Adipocyte (in vitro differentiated cells): ENCODE data around the gene KLF16.
"Not testable (repeated sequence)": the region's sequence is repeated elsewhere in the genome, so short reads cannot be mapped to it uniquely, and the experiment has no call there.

Source experiments
- DNase-seq: peaks from one replicate; pipeline ENCODE4 v3.0.0-alpha.2; 2015; ENCODE audit warnings: low read depth
- H3K27me3 ChIP-seq: replicated peaks from 2 replicates; pipeline ENCODE4 v1.7.0; 2013; ENCODE audit warnings: mild to moderate bottlenecking, low read length, moderate library complexity; ENCODE audit not compliant: control insufficient read depth, insufficient read depth
- H3K36me3 ChIP-seq: 2 replicates; pipeline ENCODE4 v1.7.0; 2013; ENCODE audit warnings: low read length, mild to moderate bottlenecking, moderate library complexity; ENCODE audit not compliant: control insufficient read depth, insufficient read depth, severe bottlenecking
- H3K4me1 ChIP-seq: 2 replicates; pipeline ENCODE4 v1.7.0; 2013; ENCODE audit warnings: mild to moderate bottlenecking, low read length, moderate library complexity; ENCODE audit not compliant: control insufficient read depth, insufficient read depth
- H3K4me3 ChIP-seq: 2 replicates; pipeline ENCODE4 v1.7.0; 2013; ENCODE audit warnings: mild to moderate bottlenecking, low read length, moderate library complexity
- H3K9ac ChIP-seq: 2 replicates; pipeline ENCODE4 v1.7.0; 2013; ENCODE audit warnings: mild to moderate bottlenecking, low read length, moderate library complexity
- H3K9me3 ChIP-seq: 2 replicates; pipeline ENCODE4 v1.7.0; 2013; ENCODE audit warnings: mild to moderate bottlenecking, low read length, moderate library complexity; ENCODE audit not compliant: control insufficient read depth

KLF16 gene

DNA sequence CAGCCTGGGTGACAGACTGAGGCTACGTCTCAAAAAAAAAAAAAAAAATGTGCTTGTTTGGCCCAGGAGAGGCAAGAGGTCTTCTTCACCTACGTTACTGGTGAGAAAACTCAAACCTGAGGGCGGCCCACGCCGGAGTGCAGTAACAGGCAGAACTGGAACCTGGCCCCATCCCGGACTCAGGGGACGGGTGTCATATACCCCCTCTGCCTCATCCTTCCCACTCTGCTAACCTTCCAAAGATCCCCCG is 41.4 kb upstream of the KLF16 start:
- Histone ChIP-seq H3K27me3 (no peaks in the 10 kb centered on the region), H3K9ac (peak overlapping the region; percentile 56), H3K4me3 (peak overlapping the region; percentile 63), H3K36me3 (no peaks in the 10 kb centered on the region), H3K4me1 (peaks cover 14% of the 10 kb centered on the region), H3K9me3 (no peaks in the 10 kb centered on the region)
- DNase-seq, result no peak

DNA sequence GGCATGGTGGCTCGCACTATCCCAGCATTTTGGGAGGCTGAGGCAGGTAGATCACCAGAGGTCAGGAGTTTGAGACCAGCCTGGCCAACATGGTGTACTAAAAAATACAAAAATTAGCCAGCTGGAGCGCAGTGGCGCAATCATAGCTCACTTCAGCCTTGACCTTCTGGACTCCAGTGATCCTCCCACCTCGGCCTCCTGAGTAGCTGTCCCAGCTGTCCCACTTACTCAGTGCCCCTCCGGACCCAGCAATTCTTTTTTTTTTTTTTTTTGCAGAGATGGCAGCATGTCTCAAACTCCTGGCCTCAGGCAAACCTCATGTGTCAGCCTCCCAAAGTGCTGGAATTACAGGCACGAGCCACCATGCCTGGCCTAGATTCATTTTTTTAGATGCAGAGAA is 39.5 kb upstream of the KLF16 start:
- H3K27me3 ChIP-seq, result no peaks in the 10 kb centered on the region
- peaks cover 9% of the 10 kb centered on the region for H3K4me1 ChIP-seq
- H3K9ac ChIP-seq, result peak overlapping the region; percentile 1
- H3K4me3 ChIP-seq, result no peak overlapping the region
- H3K9me3 ChIP-seq, result no peaks in the 10 kb centered on the region
- no peak for DNase-seq
- no peaks in the 10 kb centered on the region for H3K36me3 ChIP-seq

DNA sequence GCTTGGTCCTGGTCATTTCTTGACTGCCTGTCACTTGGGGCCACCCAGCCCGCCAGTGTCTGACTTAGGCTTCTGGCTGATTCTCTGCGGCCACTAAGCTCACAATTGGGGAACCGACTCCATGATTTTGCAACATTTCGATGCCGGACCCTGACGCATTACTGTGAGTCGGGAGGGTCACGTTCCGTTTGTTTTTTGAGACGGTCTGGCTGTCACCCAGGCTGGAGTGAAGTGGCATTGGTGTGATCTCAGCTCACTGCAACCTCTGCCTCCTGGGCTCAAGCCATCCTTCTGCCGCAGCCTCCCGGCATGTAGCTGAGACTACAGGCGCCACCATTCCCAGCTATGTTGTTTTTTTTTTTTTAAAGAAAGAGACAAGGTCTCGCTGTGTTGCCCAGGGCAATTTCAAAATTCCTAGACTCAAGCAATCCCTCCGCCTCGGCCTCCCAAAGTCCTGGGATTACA is 38.6 kb upstream of the KLF16 start:
- Histone ChIP-seq H3K4me1 (peaks cover 13% of the 10 kb centered on the region), H3K27me3 (no peaks in the 10 kb centered on the region), H3K36me3 (no peaks in the 10 kb centered on the region), H3K9ac (no peak overlapping the region), H3K4me3 (no peak overlapping the region), H3K9me3 (no peaks in the 10 kb centered on the region)
- DNase-seq, result no peak

DNA sequence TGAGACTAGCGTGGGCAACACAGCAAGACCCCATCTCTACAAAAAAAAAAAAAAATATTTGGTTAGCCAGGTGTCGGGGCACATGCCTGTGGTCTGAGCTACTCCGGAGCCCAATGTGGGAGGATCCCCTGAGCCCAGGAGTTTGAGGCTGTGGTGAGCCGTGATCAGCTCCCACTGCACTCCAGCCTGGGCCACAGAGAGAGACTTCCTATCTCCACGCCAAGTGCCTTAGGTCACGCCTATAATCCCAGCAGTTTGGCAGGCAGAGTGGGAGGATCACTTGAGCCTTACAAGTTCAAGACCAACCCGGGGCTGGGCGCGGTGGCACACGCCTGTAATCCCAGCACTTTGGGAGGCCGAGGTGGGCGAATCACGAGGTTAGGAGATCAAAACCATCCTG is 33.1 kb upstream of the KLF16 start:
- H3K9ac ChIP-seq, result no peak overlapping the region
- peaks cover 4% of the 10 kb centered on the region for H3K4me1 ChIP-seq
- H3K9me3 ChIP-seq, result no peaks in the 10 kb centered on the region
- H3K36me3 ChIP-seq, result no peaks in the 10 kb centered on the region
- no peak overlapping the region for H3K4me3 ChIP-seq
- no peaks in the 10 kb centered on the region for H3K27me3 ChIP-seq
- no peak for DNase-seq

DNA sequence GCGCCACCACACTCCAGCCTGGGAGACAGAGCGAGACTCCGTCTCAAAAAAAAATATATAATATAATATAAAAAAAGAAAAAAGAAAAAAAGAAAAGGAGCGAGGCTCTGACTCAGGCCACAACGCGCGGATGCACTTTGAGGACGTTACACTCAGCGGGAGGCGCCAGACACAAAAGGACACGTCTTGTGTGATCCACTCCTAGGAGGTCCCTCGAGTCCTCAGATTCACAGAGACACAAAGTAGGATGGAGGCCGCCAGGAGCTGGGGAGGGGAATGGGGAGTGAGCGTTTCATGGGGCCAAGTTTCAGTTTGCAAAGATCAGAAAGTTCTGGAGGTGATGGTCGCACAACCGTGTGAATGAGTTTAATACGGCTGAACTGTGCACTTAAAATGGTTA is 30.4 kb upstream of the KLF16 start:
- H3K4me1 ChIP-seq, result peaks cover 4% of the 10 kb centered on the region
- H3K4me3 ChIP-seq, result no peak overlapping the region
- no peak overlapping the region for H3K9ac ChIP-seq
- H3K9me3 ChIP-seq, result no peaks in the 10 kb centered on the region
- no peak for DNase-seq
- H3K27me3 ChIP-seq, result no peaks in the 10 kb centered on the region
- no peaks in the 10 kb centered on the region for H3K36me3 ChIP-seq

DNA sequence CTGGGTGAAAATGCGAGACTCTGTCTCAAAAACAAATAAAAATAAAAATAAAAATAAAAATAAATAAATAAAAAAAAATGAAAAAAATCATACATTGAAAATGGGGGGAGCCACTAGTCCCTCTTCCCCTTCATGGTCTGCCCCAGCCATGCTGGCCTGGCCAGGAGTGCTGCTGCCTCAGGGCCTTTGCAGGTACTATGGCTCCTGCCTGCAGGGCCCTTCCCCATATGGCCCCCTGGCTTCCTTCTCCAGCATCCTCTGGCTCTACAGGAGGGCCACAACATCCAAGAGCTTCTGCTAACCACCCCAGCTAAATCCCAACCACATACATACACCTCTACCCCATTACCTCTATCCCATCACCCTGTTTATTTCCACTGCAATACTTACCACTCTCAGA is 26.5 kb upstream of the KLF16 start:
- no peaks in the 10 kb centered on the region for H3K27me3 ChIP-seq
- no peak overlapping the region for H3K4me3 ChIP-seq
- no peak overlapping the region for H3K9ac ChIP-seq
- no peaks in the 10 kb centered on the region for H3K36me3 ChIP-seq
- DNase-seq, result no peak
- H3K9me3 ChIP-seq, result no peaks in the 10 kb centered on the region
- H3K4me1 ChIP-seq, result peaks cover 7% of the 10 kb centered on the region

DNA sequence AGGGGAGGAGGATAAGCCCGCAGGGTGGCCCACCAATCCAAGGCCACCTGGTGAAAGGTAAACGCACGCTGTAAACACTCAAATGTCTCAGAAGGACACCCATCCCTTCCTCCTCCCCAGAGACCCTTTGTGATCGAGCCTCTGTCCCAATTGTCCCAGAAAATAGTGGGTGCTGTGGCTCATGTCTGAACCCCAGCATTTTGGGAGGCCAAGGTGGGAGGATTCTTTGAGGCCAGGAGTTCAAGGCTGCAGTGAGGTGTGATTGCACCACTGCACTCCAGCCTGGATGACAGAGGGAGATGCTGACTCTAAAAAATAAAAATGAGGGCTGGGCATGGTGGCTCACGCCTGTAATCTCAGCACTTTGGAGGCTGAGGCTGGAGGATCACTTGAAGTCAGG is 25.0 kb upstream of the KLF16 start:
- peak overlapping the region; percentile 4 for H3K9ac ChIP-seq
- no peak for DNase-seq
- H3K4me1 ChIP-seq, result peaks cover 19% of the 10 kb centered on the region

DNA sequence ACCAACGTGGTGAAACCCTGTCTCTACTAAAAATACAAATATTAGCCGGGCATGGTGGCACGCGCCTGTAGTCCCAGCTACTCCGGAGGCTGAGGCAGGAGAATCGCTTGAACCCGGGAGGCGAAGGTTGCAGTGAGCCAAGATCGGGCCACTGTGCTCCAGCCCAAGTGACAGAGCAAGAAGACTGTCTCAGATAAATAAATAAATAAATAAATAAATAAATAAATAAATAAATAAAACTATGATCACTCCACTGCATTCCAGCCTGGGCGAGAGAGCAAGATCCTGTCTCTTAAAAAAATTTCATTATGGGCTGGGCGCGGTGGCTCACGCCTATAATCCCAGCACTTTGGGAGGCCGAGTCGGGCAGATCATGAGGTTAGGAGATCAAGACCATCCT is 23.0 kb upstream of the KLF16 start:
- not testable (repeated sequence) for DNase-seq, H3K27me3 ChIP-seq, H3K36me3 ChIP-seq, H3K9me3 ChIP-seq, H3K9ac ChIP-seq, H3K4me3 ChIP-seq
- H3K4me1 ChIP-seq, result peaks cover 27% of the 10 kb centered on the region

More for the DNA sequence above, 25.0 kb upstream of the KLF16 start:
- Histone ChIP-seq H3K36me3 (no peaks in the 10 kb centered on the region), H3K4me3 (no peak overlapping the region), H3K27me3 (no peaks in the 10 kb centered on the region), H3K9me3 (no peaks in the 10 kb centered on the region)

DNA sequence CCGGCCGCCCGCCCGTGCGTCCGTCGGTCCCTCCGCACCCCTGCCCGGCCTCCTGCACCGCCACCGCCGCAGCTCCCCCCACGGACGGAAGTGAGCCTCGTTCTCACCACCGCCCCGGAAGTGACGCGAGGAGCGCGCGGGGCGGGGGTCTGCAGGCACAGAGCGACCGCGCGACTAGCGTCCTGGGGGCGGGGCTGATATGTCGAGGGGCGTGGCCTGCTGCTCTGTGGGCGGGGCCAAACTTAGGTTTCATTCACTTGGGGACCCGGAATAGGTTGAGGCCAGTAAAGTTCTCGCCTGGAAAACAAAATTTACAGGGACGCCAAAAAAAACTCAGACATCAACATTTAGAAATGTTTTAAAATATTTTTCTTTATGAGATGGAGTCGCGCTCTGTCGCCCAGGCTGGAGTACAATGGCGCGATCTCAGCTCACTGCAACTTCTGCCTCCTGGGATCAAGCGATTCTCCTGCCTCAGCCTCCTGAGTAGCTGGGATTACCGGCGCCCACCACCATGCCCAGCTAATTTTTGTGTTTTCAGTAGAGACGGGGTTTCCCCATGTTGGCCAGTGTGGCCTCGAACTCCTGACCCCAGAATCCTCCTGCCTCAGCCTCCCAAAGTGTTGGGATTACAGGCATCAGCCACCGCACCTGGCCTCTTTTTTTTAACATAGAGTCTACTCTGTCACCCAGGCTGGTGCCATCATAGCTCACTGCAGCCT is 22.2 kb upstream of the KLF16 start, which contains the start of gene ABHD17A:
Gene ABHD17A, minus strand, starts transcription at position 99 of the 722 bp plus-strand sequence. CDS start 3,930 bp downstream, outside the sequence.
- H3K9me3 ChIP-seq, H3K27me3 ChIP-seq, H3K36me3 ChIP-seq: not testable (repeated sequence)
- Histone ChIP-seq H3K4me1 (peaks cover 27% of the 10 kb centered on the region), H3K4me3 (peak within 1 kb of the TSS; percentile 96), H3K9ac (peak within 1 kb of the TSS; percentile 95)
- peak; percentile 97 for DNase-seq

DNA sequence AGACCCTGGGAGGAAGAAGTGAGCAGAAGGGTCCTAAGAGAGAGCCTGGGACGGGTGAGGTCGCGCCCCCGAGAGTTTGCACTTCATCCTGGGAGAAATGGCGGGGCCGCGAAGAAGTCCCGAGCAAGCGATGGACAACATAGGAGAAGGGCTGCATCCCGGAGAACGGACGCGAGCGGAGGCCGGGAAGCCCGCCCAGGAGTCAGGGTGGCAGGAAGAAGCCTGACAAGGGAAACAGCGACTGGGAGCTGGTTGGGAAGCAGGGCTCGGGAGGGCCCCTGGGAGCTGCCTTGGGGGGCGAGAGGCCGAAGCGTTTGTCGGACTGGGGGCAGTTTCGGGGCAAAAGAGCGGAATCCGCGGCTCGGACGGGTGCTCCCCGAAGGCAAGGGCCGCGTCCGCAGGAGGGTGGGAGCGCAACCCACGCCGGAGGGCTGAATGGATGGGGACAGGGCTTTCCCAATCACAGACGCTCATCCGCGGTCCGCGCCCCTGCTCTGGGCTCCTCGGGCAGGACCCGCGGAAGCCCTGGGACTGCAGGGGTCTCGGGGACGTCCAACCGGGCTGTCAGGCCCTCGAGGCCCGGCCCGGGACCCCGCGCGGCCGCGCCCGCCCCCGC is 21.4 kb upstream of the KLF16 start:
- Histone ChIP-seq H3K4me1 (peaks cover 27% of the 10 kb centered on the region), H3K27me3 (no peaks in the 10 kb centered on the region), H3K9me3 (no peaks in the 10 kb centered on the region), H3K4me3 (peak overlapping the region; percentile 96), H3K9ac (peak overlapping the region; percentile 95), H3K36me3 (no peaks in the 10 kb centered on the region)
- DNase-seq, result peak; percentile 59

DNA sequence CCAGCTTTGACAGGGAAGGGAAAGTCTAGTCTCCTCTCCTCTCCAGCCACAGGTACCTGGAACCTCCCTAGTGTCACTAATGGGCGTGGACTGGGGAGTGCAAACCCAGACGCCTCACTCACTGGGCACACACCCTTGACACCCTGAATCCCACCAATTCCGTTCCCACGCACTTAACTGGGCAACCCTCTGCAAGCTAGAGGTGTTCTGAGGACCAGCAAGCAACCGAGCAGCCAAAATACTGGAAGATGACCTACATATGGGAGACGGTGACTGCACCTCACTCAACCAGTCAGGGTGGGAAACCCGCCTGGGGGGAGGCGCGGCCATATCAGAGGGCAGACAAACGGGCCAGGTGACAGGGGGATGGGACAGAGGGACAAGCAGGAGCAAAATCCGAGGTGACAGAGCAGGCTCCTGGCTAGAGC is 20.9 kb upstream of the KLF16 start:
- no peaks in the 10 kb centered on the region for H3K27me3 ChIP-seq
- DNase-seq, result peak; percentile 26
- H3K4me3 ChIP-seq, result peak overlapping the region; percentile 96

More for the DNA sequence above, 20.9 kb upstream of the KLF16 start:
- Histone ChIP-seq H3K9me3 (no peaks in the 10 kb centered on the region), H3K4me1 (peaks cover 27% of the 10 kb centered on the region), H3K9ac (peak overlapping the region; percentile 95), H3K36me3 (no peaks in the 10 kb centered on the region)
